HG02973 (cell line): Measurements from ENCODE around the gene CHMP3.

Source experiments
- ATAC-seq: cut with Tn5 transposase; IDR thresholded peaks from one replicate; pipeline ENCODE4 v1.9.1; 2021; ENCODE audit warnings: moderate library complexity; ENCODE audit not compliant: unreplicated experiment

Gene CHMP3

GRCh38 chr2:86476092-86476491, 87.2 kb downstream of the CHMP3 start:
- ATAC-seq = no peak

- no peak for ATAC-seq
Observed at GRCh38 chr2:86471637-86472036, 91.6 kb downstream of the CHMP3 start.

DNA sequence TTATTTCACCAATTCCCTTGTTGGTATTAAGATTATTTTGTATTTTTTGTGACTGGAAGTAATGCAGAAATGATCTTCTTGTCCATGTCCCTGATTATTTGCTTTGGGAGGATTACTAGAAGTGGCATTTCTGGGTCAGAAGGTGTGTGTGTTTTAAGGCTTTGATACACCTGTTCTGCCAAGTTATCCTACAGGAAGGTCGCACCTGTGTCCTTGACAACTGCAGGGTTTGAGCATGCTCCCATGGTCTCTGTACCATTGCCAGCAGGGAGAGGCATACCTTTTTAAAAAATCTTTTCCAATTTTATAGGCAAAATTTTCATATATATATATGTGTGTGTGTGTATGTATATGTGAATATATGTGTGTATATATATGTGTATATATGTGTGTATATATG, 92.4 kb downstream of the CHMP3 start:
- ATAC-seq = no peak

DNA sequence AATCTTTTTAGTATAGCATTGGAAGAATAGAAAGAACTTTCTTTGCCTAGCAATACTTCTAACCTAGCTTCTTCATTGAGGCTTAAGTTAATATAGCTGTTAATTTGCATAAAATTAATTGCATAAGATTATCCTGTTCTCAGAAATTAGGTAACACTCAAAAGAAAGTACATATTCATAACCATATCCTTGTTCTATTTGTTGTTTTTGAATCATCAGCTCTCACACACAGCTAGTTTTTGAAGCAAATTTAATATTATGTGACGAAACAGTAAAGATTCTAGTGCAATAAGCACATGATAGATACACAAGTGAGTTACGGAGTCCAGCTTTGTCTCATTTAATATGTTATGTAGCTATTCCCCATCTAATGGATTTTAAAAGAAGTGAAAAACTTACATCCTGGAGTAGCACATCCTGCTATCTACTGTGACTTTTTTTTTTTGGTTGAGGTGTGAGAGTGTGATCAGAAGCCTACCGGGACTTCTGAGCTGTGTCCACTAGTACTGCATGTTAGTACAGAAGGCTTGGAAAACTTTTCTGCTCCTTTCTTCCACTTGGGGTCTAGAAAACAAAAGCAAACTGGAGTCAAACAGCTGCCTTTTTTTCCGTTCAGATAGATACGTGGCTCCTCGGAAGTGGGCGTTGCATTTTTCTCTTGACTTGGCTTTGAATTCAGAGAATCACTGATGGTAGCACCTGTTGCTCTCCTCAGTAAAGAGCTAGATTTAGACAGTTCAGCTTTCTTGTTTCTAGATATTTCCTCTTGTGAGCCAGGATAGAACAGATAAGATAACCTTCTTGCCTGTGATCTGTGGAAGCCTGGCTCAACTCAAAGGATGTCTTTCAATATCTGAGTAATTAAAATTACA, 94.8 kb downstream of the CHMP3 start:
- no peak for ATAC-seq

DNA sequence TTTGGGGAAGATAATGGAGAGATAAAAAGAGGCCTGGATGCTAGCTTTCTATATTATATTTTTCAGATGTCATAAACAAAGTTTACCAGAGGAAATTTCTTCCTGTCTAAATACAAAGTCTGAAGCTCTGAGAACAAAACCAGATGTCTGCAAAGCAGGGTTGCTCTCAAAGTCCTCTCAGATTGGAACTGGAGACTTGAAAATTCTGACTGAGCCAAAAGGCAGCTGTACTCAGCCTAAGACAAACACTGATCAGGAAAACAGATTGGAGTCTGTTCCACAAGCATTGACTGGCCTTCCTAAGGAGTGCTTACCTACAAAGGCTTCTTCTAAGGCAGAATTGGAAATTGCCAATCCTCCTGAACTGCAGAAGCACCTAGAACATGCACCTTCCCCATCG, 96.9 kb downstream of the CHMP3 start:
- ATAC-seq = no peak

- ATAC-seq = no peak
Observed at GRCh38 chr2:86464652-86465051, 98.6 kb downstream of the CHMP3 start.

- no peak for ATAC-seq
Observed at GRCh38 chr2:86461042-86461743, 102.0 kb downstream of the CHMP3 start.

- ATAC-seq = no peak
Observed at GRCh38 chr2:86455181-86455580, 108.1 kb downstream of the CHMP3 start.

GRCh38 chr2:86454238-86454637, 109.0 kb downstream of the CHMP3 start:
- no peak for ATAC-seq

DNA sequence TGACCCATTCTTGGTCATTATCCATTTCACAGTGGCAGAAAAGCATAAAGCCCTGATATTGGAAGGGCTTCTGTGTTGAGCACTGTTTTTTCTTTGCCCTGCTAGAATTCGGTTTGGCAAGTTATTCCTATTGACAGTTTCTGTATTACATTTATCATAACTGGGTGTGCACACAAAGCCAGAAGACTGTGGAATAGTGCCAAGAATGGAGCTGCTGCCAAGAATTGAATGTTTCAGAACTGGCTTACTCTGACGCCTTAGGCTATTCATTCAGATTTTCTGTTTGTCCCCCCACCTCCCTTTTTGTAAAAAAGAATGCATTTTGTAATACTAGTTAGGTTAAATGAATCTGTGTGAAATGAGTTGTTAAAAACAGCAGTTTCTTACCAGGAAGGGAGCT, 109.4 kb downstream of the CHMP3 start:
- no peak for ATAC-seq
